OCI-LY3 (cell line): ENCODE data around the gene IL26.

Source experiments
- EZH2phosphoT487 ChIP-seq: fragments of 200-600 bp; shearing (Covaris generic); IDR thresholded peaks from 2 replicates; pipeline ENCODE4 v1.6.1; 2018; ENCODE audit warnings: antibody characterized with exemption, mixed run types, low read depth
- TF ChIP-seq, protein P1 (sequence below): fragments of 200-600, 300-600 bp; sonication (generic); IDR thresholded peaks from 2 replicates; pipeline ENCODE4 v1.5.1; 2014; ENCODE audit warnings: antibody characterized with exemption, low read length, low read depth

DNA sequence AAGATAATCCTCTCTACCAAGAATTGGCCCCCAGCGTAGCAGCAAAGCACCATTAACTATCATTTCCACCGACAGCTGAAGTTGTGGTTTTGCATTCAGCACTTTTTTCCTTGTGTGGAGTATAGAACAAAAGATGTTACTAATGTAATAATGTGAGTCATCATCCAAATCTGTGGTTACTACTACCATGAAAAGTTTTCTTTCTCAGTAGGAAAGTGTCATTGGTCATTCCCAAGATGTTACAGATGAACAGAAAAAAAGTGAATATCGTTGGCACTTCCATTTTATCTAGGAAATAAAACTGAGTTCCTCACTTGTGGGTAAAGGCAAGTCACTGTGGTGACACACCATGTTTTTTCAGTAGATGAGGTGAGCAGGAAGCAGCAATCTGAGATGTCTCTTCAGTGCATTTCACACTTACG, 35.8 kb downstream of the IL26 start:
- TF ChIP-seq, protein P1, sequence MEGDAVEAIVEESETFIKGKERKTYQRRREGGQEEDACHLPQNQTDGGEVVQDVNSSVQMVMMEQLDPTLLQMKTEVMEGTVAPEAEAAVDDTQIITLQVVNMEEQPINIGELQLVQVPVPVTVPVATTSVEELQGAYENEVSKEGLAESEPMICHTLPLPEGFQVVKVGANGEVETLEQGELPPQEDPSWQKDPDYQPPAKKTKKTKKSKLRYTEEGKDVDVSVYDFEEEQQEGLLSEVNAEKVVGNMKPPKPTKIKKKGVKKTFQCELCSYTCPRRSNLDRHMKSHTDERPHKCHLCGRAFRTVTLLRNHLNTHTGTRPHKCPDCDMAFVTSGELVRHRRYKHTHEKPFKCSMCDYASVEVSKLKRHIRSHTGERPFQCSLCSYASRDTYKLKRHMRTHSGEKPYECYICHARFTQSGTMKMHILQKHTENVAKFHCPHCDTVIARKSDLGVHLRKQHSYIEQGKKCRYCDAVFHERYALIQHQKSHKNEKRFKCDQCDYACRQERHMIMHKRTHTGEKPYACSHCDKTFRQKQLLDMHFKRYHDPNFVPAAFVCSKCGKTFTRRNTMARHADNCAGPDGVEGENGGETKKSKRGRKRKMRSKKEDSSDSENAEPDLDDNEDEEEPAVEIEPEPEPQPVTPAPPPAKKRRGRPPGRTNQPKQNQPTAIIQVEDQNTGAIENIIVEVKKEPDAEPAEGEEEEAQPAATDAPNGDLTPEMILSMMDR: no peak
- TF ChIP-seq EZH2phosphoT487: no peak
